DOHH2 (cell line): ENCODE data around the gene MYCBP.

Experiments
- CTCF ChIP-seq: fragments of 200-600 bp; sonication (generic); IDR thresholded peaks from one replicate; pipeline ENCODE4 v1.5.1; 2014; ENCODE audit warnings: antibody characterized with exemption, mild to moderate bottlenecking, low read depth, low read length; ENCODE audit not compliant: poor library complexity, severe bottlenecking
- EZH2phosphoT487 ChIP-seq: fragments of 200-600 bp; sonication (generic); IDR thresholded peaks from 2 replicates; pipeline ENCODE4 v1.6.1; 2017; ENCODE audit warnings: borderline replicate concordance, mild to moderate bottlenecking, antibody characterized with exemption, low read length, moderate library complexity, mixed read lengths

GRCh38 chr1:38908821-38909220 lies 35.7 kb upstream of the MYCBP start:
- TF ChIP-seq CTCF (no peak), EZH2phosphoT487 (no peak)
